ENCODE data around the gene ZBTB16.

Gene ZBTB16

GRCh38 chr11:114171257-114172054, 111.9 kb downstream of the ZBTB16 start:
- DNase-seq = no peak

- no peak for DNase-seq
These were observed 112.7 kb downstream of the ZBTB16 start for GRCh38 chr11:114172055-114172861.

- no peak for DNase-seq
These were observed 113.4 kb downstream of the ZBTB16 start for GRCh38 chr11:114172871-114173444.

- no peak for DNase-seq
These were observed 114.3 kb downstream of the ZBTB16 start for GRCh38 chr11:114173843-114174242.

- no peak for DNase-seq
These were observed 115.4 kb downstream of the ZBTB16 start for GRCh38 chr11:114174712-114175495.

- no peak for DNase-seq
These were observed 116.2 kb downstream of the ZBTB16 start for GRCh38 chr11:114175706-114176105.

GRCh38 chr11:114176321-114176720, 116.8 kb downstream of the ZBTB16 start:
- DNase-seq = no peak

- DNase-seq = no peak
These were observed 119.1 kb downstream of the ZBTB16 start for GRCh38 chr11:114178656-114179055.

GRCh38 chr11:114179234-114179941, 119.9 kb downstream of the ZBTB16 start:
- no peak for DNase-seq

GRCh38 chr11:114180301-114181055, 121.0 kb downstream of the ZBTB16 start:
- no peak for DNase-seq

- DNase-seq = no peak
These were observed 121.7 kb downstream of the ZBTB16 start for GRCh38 chr11:114181195-114181594.

- no peak for DNase-seq
These were observed 122.2 kb downstream of the ZBTB16 start for GRCh38 chr11:114181752-114182151.

- DNase-seq = no peak
These were observed 123.0 kb downstream of the ZBTB16 start for GRCh38 chr11:114182471-114183043.

GRCh38 chr11:114183044-114183511, 123.6 kb downstream of the ZBTB16 start:
- DNase-seq = peak; percentile 75

- no peak for DNase-seq
These were observed 125.9 kb downstream of the ZBTB16 start for GRCh38 chr11:114185436-114185835.

- DNase-seq = no peak
These were observed 127.7 kb downstream of the ZBTB16 start for GRCh38 chr11:114187173-114187572.

- DNase-seq = no peak
These were observed 129.5 kb downstream of the ZBTB16 start for GRCh38 chr11:114188851-114189570.

- no peak for DNase-seq
These were observed 131.1 kb downstream of the ZBTB16 start for GRCh38 chr11:114190630-114191029.

- DNase-seq = no peak
These were observed 132.4 kb downstream of the ZBTB16 start for GRCh38 chr11:114191893-114192292.

GRCh38 chr11:114192841-114193389, 133.4 kb downstream of the ZBTB16 start:
- no peak for DNase-seq
